GM19025 (cell line): ENCODE data around the gene KRTAP5-9.
"Not testable (repeated sequence)": the region's sequence is repeated elsewhere in the genome, so short reads cannot be mapped to it uniquely, and the experiment has no call there.

Experiments used
- ATAC-seq: cut with Tn5 transposase; IDR thresholded peaks from one replicate; pipeline ENCODE4 v1.9.1; 2021; ENCODE audit warnings: mild to moderate bottlenecking, low read depth, moderate library complexity; ENCODE audit not compliant: unreplicated experiment

Gene KRTAP5-9

DNA sequence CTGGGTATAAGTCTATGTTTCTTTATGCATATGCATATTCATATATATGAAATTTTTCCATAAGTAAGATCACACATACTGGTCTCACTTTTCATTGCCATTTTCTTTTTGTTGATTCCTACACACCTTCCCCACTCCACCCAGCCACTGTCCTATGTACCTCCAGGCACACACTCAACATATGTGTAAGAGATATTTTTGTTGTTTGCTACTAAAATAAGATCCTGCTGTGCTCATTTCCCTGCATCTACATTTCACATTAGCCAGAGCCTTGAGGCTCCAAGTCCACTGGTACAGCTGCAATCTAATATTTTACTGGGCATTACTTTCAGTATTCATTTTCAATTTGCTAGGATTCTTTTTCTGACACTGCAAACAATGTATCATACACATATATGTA lies 9.0 kb downstream of the KRTAP5-9 start:
- no peak for ATAC-seq

DNA sequence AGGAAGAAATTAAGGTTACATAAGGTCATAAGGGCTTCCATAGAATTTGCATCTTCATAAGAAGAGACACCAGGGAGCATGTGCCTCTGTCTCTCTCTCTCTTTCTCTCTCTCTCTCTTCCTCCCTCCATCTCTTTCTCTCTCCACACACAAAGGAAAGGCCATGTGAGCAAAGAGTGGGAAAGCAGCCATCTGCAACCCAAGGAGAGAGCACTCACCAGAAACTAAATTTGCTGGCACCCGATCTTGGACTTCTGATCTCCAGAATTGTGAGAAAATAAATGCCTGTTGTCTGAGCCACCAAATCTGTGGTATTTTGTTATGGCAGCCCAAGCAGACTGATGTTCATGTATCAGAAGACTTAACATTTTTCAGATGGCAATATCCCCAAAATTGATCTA lies 10.8 kb downstream of the KRTAP5-9 start:
- no peak for ATAC-seq

DNA sequence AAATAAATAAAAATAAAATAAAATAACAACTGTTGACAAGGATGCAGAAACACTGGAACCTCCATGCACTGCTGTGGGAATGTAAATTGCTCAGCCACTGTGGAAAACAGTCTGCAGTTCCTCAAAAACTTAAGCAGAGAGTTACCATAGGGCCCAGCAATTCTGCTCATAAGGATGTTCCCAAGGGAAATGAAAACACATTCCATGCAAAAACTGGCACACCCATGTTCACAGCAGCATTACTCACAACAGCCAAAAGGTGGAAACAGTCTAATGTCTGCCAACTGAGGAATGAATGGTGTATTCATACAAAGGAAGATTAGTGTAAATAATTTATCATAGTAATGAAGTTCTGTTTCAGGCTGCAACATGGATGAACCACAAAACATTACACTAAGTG lies 13.9 kb downstream of the KRTAP5-9 start:
- ATAC-seq, result no peak

DNA sequence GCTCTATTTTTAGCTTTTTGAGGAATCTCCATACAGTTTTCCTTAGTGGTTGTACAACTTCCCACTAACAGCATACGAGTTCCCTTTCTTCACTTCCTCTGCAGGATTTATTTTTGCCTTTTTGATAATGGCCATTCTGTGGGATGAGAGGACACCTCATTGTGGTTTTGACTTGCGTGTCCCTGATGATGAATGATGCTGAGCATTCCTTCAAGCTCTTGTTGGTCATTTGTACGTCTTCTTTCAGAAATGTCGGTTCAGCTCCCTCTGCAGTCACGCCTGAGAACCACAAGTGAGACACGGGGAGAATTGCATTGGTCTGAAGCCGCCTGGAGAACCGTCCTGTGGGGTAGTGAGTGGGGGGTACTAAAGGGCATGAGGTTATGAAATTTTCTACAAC lies 15.2 kb downstream of the KRTAP5-9 start:
- no peak for ATAC-seq

DNA sequence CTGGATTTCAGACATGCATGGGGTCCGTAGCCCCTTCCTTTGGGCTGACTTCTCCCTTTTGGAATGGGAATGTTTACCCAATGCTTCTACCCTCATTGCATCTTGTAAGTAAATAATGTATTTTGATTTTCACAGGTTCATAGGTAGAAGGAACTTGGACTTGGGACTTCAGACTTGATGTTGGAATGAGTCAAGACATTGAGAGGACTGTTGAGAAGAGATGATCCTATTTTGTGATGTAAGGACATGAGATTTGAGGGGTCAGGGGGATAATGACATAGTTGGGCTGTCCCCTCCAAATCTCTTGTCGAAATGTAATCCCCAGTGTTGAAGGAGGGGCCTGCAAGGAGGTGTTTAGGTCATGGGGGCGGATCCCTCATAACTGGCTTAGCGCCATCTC lies 16.2 kb downstream of the KRTAP5-9 start:
- no peak for ATAC-seq

DNA sequence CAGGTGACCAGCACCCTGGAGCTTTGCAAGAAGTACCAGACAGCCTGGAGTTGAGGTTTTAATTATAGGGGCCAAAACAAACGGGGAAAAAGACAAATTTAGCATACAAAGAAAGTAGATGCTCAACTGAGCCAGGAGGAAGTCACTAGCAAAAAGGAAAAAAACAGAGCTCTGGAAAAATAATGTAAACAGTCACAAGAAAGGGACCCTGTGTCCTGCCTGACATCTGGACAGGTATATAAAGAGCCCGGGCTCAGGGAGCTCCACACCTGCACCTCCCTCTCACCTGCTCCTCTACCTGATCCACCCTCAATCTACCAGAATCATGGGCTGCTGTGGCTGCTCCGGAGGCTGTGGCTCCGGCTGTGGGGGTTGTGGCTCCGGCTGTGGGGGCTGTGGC lies 17.0 kb downstream of the KRTAP5-9 start, which contains the start of gene KRTAP5-10:
Gene KRTAP5-10, plus strand, starts transcription at position 301 of the 400 bp plus-strand sequence. Its CDS starts 25 bp downstream, at position 326.
- no peak for ATAC-seq

DNA sequence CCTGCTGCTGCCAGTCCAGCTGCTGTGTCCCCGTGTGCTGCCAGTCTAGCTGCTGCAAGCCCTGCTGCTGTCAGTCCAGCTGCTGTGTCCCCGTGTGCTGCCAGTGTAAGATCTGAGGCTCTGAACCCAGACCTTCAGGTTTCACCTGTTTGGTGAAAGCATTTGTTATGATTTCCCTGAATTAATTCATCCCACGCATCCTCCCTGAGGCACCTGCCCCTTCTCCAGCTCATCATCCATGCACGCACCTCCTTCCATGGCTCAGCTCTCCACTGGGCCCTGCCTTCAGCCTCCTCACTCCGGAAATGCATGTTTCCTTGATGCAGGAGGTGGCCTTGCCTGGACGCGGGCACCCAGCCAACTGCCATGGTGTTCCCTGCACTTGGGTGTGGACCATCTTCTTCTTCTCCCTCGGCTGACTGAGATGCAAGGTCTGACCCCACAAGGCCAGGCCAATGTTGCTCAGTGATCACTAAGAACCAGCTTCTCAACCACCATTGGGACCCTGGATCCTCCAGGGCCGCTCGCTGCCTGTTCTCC lies 17.9 kb downstream of the KRTAP5-9 start:
- ATAC-seq, result no peak

DNA sequence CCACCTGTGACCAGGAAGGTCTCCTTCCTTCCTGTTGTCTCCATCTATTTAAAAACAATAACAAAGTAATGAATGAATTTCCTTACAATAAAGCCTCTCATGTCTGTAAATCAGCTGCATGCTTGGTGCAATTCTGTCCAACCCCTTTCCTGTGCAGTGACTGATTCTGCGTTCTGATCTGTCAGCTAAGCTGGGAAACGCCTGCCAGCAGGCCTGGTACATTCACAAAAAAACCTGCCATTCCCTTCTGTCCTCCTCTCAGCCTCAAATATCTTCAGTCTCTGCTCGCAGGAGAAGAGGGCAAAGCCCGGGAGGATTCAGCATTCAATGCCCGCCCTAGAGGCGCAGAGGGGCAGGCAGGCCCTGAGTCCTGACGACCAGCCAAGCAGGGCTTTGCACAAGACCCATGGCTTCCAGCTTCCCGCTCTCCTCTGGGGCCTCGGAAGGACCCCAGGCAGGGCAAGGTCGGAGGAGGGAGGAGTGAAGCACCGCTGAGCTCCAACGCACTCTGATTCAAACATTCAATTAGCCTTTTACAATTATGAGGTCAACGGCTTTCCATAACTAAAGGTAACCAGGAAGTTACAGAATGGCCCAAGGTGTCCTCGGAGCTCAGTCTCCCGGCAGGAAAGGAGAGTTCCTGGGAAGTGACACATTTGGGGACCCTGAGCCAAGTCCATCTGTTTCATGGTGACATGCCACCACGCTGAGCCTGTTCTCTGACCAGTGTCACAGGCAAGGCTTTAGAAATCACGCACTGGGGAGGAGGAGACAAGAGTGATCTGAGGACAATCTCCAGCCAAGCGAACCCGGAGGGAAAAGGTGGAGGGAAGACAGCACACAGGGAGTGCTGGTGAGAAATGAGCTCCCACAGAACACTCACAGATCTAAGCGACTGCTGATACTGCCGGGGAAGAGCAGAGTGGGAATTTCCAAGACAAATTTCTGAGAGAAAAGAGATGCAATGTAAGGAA lies 18.7 kb downstream of the KRTAP5-9 start:
- not testable (repeated sequence) for ATAC-seq

DNA sequence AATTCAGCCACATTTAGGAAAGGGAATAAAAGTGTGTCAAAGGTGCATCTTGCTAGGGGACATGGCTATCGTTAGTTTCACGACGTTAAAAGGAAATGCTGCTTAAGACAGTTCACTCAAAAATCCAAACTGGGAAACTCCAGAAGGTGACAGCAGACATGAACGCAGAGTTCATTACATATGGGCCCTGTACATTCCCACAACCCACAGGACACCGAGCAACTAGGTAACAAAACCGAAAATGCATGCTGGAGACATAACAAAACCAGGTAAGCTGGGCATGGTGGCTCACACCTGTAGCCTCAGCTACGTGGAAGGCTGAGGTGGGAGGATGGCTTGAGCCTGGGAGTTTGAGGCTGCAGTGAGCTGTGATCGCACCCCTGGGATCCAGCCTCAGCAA lies 19.4 kb downstream of the KRTAP5-9 start:
- ATAC-seq, result not testable (repeated sequence)

DNA sequence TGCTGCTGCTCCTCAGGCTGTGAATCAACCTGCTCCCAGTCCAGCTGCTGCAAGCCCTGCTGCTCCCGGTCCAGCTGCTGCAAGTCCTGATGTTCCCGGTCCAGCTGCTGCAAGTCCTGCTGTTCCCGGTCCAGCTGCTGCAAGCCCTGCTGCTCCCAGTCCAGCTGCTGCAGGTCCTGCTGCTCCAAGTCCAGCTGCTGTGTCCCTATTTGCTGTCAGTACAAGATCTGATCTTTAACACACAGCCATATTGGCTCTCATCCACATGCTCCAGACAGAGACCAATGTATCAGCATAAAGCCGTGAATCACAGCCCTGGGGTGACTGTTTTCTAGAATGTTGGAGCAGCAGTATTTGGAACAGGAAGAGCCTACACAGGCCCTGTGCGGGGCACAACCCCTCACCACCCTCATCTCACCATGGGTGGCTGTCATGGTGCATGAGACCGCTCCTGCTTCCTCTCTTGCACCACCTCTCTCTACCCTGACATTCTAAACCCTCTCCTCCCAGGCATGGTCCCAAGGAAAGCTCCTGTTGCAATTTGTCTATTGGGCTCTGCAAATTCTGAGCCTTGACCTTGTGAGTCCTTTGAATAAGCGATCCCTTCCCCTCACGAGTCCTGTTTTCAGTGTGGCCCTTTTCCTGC lies 20.6 kb downstream of the KRTAP5-9 start:
- no peak for ATAC-seq

DNA sequence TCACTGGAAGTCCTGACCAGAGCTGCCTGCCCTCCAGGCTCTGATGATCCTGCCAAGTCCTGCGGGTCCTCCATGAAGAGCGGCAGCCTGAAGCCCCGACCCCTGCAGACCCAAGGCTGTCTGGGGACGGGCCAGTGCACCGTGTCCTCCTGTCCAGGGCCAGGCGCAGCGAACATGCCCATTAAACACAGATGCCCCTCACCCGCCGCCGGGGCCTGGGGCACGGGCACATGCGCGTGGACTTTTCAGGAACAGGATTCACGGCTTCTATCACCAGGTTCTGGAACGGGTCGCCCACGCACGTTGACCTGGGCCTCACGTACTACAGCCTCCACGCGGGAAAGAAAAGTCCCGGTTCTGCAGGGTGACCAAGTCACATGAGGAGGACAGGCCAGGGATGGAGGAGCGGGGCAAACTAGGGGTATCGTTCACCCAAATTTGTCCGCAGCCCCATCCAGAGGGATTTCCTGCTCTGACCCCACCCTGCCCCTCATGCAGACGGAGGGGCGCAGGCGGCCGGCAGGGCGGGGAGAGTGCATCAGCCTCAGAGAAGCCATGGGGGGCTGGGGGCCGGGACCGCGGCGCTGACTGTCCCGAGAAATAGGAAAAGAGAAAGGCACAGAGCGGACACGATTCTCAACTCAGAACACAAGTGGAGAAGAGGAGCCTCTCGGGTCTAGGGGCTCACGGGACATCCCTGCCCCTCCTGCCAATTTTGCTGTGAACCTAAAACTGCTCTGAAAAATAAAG lies 23.1 kb downstream of the KRTAP5-9 start:
- not testable (repeated sequence) for ATAC-seq

DNA sequence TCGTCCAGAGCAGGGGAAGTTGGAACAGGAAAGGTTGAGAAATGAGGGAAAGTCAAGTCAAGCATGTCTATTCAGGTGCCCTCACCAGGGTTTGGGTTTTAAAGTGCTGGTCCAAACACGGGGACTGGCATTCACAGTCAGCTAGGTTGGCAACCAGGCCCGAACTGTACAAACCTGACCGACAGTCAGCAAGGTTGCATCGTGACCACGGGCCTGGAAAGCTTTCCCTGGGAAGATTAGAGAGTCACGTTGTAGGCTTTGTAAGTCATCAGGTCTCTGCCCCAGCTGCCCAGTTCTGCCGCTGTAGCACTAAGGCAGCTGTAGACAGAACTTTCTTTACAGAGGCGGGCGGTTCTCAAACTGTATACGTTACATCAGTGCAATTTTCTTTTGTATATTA lies 24.6 kb downstream of the KRTAP5-9 start:
- no peak for ATAC-seq

DNA sequence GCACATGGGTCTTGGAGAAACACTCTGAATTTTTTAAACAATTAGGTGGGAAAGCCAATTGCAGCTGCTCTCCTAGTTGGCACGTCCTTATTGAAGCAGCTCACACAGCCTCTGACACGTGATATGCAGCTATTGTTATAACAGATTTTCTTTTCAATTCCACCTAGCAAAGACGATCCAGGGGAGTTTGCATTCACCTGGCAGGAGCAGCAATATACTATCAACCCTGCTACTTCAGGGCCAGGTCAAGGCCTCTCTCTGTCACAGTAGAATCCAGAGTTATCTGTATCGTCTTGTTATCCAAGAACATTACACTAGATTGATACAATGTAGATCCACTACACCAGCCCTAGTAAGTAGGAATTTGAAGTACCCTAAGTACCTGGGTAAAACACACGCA lies 26.2 kb downstream of the KRTAP5-9 start:
- no peak for ATAC-seq

DNA sequence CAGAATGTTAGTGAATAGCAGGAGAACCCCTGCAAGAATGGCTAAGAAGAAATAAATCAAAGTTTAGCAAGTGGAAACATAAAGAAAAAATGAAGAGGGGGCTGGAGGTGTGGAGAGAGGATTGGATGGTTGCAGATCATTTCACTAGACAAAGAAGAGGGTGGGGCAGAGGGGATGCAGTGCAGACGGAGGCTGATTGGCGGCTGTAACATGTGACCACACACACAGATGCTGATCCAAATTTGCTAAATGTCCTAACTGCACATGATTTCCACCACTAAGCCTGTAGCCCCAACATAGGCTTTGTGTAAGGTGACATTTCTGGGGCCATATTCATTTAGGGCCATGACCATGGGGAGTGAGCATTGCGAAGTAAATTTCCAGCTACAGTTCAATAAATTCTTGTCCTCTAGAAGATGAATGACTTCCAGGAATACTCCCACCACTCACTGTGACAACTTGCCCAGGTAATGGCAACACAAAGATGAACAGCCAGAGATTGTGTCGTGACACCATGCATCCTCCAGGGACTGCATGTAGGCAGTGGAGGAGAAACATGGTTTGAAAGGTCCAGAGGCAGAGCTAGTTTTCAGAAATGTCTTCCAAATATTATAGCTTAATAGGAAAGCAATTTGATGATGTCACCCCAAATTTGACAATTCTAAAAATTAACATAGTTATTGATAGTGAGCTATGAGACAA lies 27.7 kb downstream of the KRTAP5-9 start:
- no peak for ATAC-seq

DNA sequence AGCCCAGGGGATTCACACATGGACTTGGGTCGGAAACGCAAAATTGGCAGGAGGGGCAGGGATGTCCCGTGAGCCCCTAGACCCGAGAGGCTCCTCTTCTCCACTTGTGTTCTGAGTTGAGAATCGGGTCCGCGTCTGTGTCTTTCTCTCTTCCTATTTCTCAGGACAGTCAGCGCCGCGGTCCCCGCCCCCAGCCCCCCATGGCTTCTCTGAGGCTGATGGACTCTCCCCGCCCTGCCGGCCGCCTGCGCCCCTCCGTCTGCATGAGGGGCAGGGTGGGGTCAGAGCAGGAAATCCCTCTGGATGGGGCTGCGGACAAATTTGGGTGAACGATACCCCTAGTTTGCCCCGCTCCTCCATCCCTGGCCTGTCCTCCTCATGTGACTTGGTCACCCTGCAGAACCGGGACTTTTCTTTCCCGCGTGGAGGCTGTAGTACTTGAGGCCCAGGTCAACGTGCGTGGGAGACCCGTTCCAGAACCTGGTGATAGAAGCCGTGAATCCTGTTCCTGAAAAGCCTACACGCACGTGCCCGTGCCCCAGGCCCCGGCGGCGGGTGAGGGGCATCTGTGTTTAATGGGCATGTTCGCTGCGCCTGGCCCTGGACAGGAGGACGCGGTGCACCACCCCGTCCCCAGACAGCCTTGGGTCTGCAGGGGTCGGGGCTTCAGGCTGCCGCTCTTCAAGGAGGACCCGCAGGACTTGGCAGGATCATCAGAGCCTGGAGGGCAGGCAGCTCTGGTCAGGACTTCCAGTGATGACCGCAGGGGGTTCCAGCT lies 28.7 kb downstream of the KRTAP5-9 start:
- ATAC-seq, result not testable (repeated sequence)

DNA sequence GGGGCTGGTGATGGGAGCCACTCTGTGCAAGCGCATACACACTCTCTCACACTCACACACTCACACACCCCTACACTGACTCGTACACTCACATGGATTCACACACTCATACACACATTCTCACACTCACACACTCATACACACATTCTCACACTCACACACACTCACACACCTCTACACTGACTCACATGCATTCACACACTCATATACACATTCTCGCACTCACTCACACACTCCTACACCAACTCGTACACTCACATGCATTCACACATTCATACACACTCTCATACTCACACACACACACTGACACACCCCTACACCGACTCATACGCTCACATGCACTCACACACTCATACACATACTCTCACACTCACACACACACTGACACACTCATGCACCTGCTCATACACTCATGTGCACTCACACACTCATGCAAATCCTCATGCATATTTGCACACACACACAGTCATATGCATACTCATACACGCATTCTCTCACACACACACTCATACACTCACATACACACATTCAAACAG lies 29.3 kb downstream of the KRTAP5-9 start:
- ATAC-seq, result no peak

DNA sequence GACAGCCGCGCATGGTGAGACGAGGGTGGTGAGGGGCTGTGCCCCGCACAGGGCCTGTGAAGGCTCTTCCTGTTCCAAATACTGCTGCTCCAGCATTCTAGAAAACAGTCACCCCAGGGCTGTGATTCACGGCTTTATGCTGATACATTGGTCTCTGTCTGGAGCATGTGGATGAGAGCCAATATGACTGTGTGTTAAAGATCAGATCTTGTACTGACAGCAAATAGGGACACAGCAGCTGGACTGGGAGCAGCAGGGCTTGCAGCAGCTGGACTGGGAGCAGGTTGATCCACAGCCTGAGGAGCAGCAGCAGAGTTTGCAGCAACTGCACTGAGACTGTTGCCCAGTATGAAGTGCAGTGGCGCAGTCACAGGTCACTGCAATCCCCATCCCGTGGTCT lies 31.3 kb downstream of the KRTAP5-9 start:
- not testable (repeated sequence) for ATAC-seq

DNA sequence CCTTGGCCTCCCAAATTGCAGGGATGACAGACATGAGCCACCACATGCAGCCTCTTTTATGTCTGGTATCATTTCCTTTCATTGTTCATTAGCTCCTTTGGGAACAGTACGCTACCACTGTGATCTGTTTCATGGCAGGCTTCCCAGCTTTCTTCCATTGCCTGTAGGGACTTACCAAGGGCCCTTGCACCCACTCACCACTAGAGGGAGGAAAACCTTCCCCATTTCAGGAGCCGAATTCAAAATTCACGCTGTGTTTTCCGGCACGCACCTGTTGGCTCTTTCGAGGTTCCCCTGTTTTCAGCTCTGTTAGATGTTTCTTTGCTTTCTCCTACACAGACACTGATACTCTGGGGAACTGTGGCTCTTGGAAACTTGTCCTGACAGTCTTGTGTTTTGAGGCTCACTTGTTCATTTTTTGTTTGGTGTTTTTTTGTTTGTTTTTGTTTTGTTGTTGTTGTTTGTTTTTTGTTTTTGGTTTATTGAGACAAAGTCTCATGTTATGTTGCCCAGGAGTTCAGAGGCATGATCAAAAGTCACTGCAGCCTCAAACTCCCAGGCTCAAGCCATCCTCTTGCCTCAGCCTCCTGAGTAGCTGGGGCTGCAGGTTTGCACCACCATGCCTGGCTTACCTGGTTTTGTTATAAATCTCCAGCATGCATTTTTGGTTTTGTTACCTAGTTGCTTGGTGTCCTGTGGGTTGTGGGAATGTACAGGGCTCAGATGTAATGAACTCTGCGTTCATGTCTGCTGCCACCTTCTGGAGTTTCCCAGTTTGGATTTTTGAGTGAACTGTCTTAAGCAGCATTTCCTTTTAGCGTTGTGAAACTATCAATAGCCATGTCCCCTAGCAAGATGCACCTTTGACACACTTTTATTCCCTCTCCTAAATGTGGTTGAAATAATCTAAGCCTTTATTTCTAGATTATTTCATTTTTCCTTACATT lies 32.1 kb downstream of the KRTAP5-9 start:
- no peak for ATAC-seq
